Muscle of leg (tissue), 11 donors: ENCODE results near the gene SLC6A11. TPM values are rescaled to one million over a fixed set of nuclear protein-coding genes. Genes with fewer than 3 reads are reported as not detected.

Experiments
- DNase-seq: peaks from one replicate; pipeline ENCODE4 v3.0.0; 2013
- H3K27ac ChIP-seq: one replicate; pipeline ENCODE4 v1.5.1; 2013; ENCODE audit warnings: mild to moderate bottlenecking, low read length, control low read depth
- H3K27me3 ChIP-seq: one replicate; pipeline ENCODE4 v1.6.1; 2013; ENCODE audit warnings: low read length; ENCODE audit not compliant: control insufficient read depth, insufficient read depth
- H3K36me3 ChIP-seq: one replicate; pipeline ENCODE4 v1.6.1; 2013; ENCODE audit warnings: low read length; ENCODE audit not compliant: control insufficient read depth, insufficient read depth
- H3K4me1 ChIP-seq: one replicate; pipeline ENCODE4 v1.6.1; 2013; ENCODE audit warnings: low read length; ENCODE audit not compliant: control insufficient read depth, insufficient read depth
- H3K4me3 ChIP-seq: one replicate; pipeline ENCODE4 v1.5.1; 2013; ENCODE audit warnings: low read length, control low read depth
- H3K9me3 ChIP-seq: replicated peaks from 2 replicates; pipeline ENCODE4 v1.6.1; 2013; ENCODE audit warnings: low read depth, low read length; ENCODE audit not compliant: control insufficient read depth
- WGBS: methylation state at CpG from one replicate; pipeline ENCODE4 v1.1.5; 2013; ENCODE audit warnings: missing lambda C conversion rate; ENCODE audit not compliant: insufficient coverage; 5-methylcytosine and 5-hydroxymethylcytosine counted together
- polyA plus RNA-seq, 8 donors: library from polyadenylated mRNA; unstranded; fragments of 120-200 nt; gene quantifications; one replicate each; pipeline versions ENCODE4 v1.2.1 to v1.2.3, GENCODE V29; 2013; ENCODE audit warnings: inconsistent platforms in 1 of 8, low replicate concordance in 1 of 8; ENCODE audit not compliant: insufficient read length in 8 of 8, insufficient read depth in 1 of 8
- total RNA-seq: library from RNA; stranded (reverse); fragments of 120-200 nt; gene quantifications from one replicate; pipeline ENCODE4 v1.2.4, GENCODE V29; 2013

Gene SLC6A11
- total and polyA plus RNA-seq, 9 donors = under 0.01 to 0.23 (median 0.07) TPM; not detected in 4

GRCh38 chr3:10815487-10815886 lies 541 bp upstream of the SLC6A11 start:
- H3K4me1 ChIP-seq = no peaks in the 10 kb centered on the region
- 84% methylated on average over 9 of the region's 10 CpGs for WGBS
- no peaks in the 10 kb centered on the region for H3K36me3 ChIP-seq
- peaks cover 40% of the 10 kb centered on the region for H3K27me3 ChIP-seq
- H3K27ac ChIP-seq = no peak overlapping the region
- no peaks in the 10 kb centered on the region for H3K9me3 ChIP-seq
- no peak overlapping the region for H3K4me3 ChIP-seq
- no peak for DNase-seq

- peaks cover 39% of the 10 kb centered on the region for H3K27me3 ChIP-seq
- no peaks in the 10 kb centered on the region for H3K4me1 ChIP-seq
- H3K27ac ChIP-seq = no peak overlapping the region
- no peak for DNase-seq
- no peak overlapping the region for H3K4me3 ChIP-seq
- no peaks in the 10 kb centered on the region for H3K9me3 ChIP-seq
- H3K36me3 ChIP-seq = no peaks in the 10 kb centered on the region
- 73% methylated on average over 6 of the region's 10 CpGs for WGBS
Observed at GRCh38 chr3:10816863-10817253, 830 bp downstream of the SLC6A11 start.

- Histone ChIP-seq H3K4me1 (no peaks in the 10 kb centered on the region), H3K27me3 (peaks cover 42% of the 10 kb centered on the region), H3K9me3 (no peaks in the 10 kb centered on the region), H3K27ac (no peak overlapping the region), H3K36me3 (no peaks in the 10 kb centered on the region), H3K4me3 (no peak overlapping the region)
- no peak for DNase-seq
- WGBS = 47% methylated on average over 8 of the region's 11 CpGs
Observed at GRCh38 chr3:10817506-10817905, 1.5 kb downstream of the SLC6A11 start.

- WGBS = 92% methylated on average over 3 of the region's 5 CpGs
- H3K4me3 ChIP-seq = no peak overlapping the region
- H3K36me3 ChIP-seq = no peaks in the 10 kb centered on the region
- H3K4me1 ChIP-seq = no peaks in the 10 kb centered on the region
- no peak overlapping the region for H3K27ac ChIP-seq
- no peaks in the 10 kb centered on the region for H3K9me3 ChIP-seq
- peaks cover 17% of the 10 kb centered on the region for H3K27me3 ChIP-seq
- no peak for DNase-seq
Observed at GRCh38 chr3:10822055-10822454, 6.0 kb downstream of the SLC6A11 start.

GRCh38 chr3:10822708-10823515 lies 6.9 kb downstream of the SLC6A11 start:
- no peaks in the 10 kb centered on the region for H3K4me1 ChIP-seq
- H3K27ac ChIP-seq = no peak overlapping the region
- H3K9me3 ChIP-seq = no peaks in the 10 kb centered on the region
- no peaks in the 10 kb centered on the region for H3K36me3 ChIP-seq
- H3K27me3 ChIP-seq = peaks cover 9% of the 10 kb centered on the region
- no peak for DNase-seq
- no peak overlapping the region for H3K4me3 ChIP-seq
- WGBS = no CpG with 5 or more reads among the region's 5 CpGs

- no peaks in the 10 kb centered on the region for H3K9me3 ChIP-seq
- no peak overlapping the region for H3K4me3 ChIP-seq
- WGBS = 75% methylated on average over 2 of the region's 2 CpGs
- DNase-seq = no peak
- no peaks in the 10 kb centered on the region for H3K36me3 ChIP-seq
- H3K4me1 ChIP-seq = no peaks in the 10 kb centered on the region
- peaks cover 9% of the 10 kb centered on the region for H3K27me3 ChIP-seq
- no peak overlapping the region for H3K27ac ChIP-seq
Observed at GRCh38 chr3:10823516-10823818, 7.4 kb downstream of the SLC6A11 start.

GRCh38 chr3:10824468-10824867 lies 8.4 kb downstream of the SLC6A11 start:
- Histone ChIP-seq H3K4me1 (no peaks in the 10 kb centered on the region), H3K9me3 (no peaks in the 10 kb centered on the region), H3K36me3 (no peaks in the 10 kb centered on the region), H3K4me3 (no peak overlapping the region), H3K27ac (no peak overlapping the region), H3K27me3 (peaks cover 9% of the 10 kb centered on the region)
- no peak for DNase-seq
- WGBS = no CpG with 5 or more reads among the region's 1 CpG

- H3K9me3 ChIP-seq = no peaks in the 10 kb centered on the region
- no peaks in the 10 kb centered on the region for H3K36me3 ChIP-seq
- peaks cover 11% of the 10 kb centered on the region for H3K27me3 ChIP-seq
- no peaks in the 10 kb centered on the region for H3K4me1 ChIP-seq
- 37% methylated on average over 3 of the region's 3 CpGs for WGBS
- DNase-seq = no peak
- no peak overlapping the region for H3K4me3 ChIP-seq
- H3K27ac ChIP-seq = no peak overlapping the region
Observed at GRCh38 chr3:10833855-10834414, 17.9 kb downstream of the SLC6A11 start.

- 68% methylated on average over 10 of the region's 10 CpGs for WGBS
- H3K36me3 ChIP-seq = no peaks in the 10 kb centered on the region
- DNase-seq = no peak
- H3K9me3 ChIP-seq = no peaks in the 10 kb centered on the region
- no peak overlapping the region for H3K27ac ChIP-seq
- peaks cover 18% of the 10 kb centered on the region for H3K27me3 ChIP-seq
- H3K4me1 ChIP-seq = no peaks in the 10 kb centered on the region
- H3K4me3 ChIP-seq = no peak overlapping the region
Observed at GRCh38 chr3:10834951-10835350, 18.9 kb downstream of the SLC6A11 start.

GRCh38 chr3:10835406-10835805 lies 19.4 kb downstream of the SLC6A11 start:
- H3K9me3 ChIP-seq = no peaks in the 10 kb centered on the region
- no peak overlapping the region for H3K4me3 ChIP-seq
- no peaks in the 10 kb centered on the region for H3K4me1 ChIP-seq
- no peak for DNase-seq
- no peak overlapping the region for H3K27ac ChIP-seq
- H3K27me3 ChIP-seq = peaks cover 18% of the 10 kb centered on the region
- 51% methylated on average over 6 of the region's 8 CpGs for WGBS
- H3K36me3 ChIP-seq = no peaks in the 10 kb centered on the region
